Measurements from ENCODE around the gene NCOA5. TPM values are rescaled to one million over a fixed set of nuclear protein-coding genes. Genes with fewer than 3 reads are reported as not detected.

The NCOA5 gene
- total RNA-seq, 1 experiment from 2014 or later: 26.9 TPM

- peak; percentile 82 for DNase-seq
- peak; percentile 93 for TF ChIP-seq CTCF (conservative IDR thresholded peaks at IDR 0.05; ENCODE audit: low read depth, low read length)
- TF ChIP-seq EZH2 (IDR thresholded peaks at IDR 0.05; ENCODE audit: low read length, unreplicated experiment): no peak
- H3K36me3 ChIP-seq (ENCODE audit: low read depth, low read length): no peaks in the 10 kb centered on the region
- ChIA-PET POLR2A (ENCODE audit: unreplicated experiment) (interaction anchor here (0.6 kb wide), 1 partner anchor 79 kb away, joined by 3 read pairs; no protein-coding TSS in a partner anchor), CTCF (interaction anchor here (0.6 to 1.8 kb wide), 7 partner anchors 27 to 456 kb away, joined by 3 to 17 read pairs (median 4); no protein-coding TSS in a partner anchor)
- H2AFZ ChIP-seq (ENCODE audit: low read length): peak overlapping the region; percentile 88
- H3K9me2 ChIP-seq (replicated peaks; ENCODE audit: low read length): no peaks in the 10 kb centered on the region
- H3F3A ChIP-seq (ENCODE audit: low read length, unreplicated experiment): no peaks in the 10 kb centered on the region
- no peak overlapping the region for H3K9ac ChIP-seq (ENCODE audit: low read length)
- no peaks in the 10 kb centered on the region for H4K20me1 ChIP-seq (ENCODE audit: low read length)
- H3K4me3 ChIP-seq (ENCODE audit: low read length): peak overlapping the region; percentile 63
- no peaks in the 10 kb centered on the region for H3K9me3 ChIP-seq (ENCODE audit: low read length)
- BruUV-seq (replicated peaks): no TSS peak
- peaks cover 12% of the 10 kb centered on the region; the same call in 1 of the 2 replicates for H3K27me3 ChIP-seq (ENCODE audit: low read length)
- H3K27ac ChIP-seq (ENCODE audit: low read length): no peak overlapping the region
- H3K4me1 ChIP-seq (ENCODE audit: insufficient read depth, low read length): peaks cover 6% of the 10 kb centered on the region; the same call in 1 of the 2 replicates
- H3K79me2 ChIP-seq (ENCODE audit: low read length): no peaks in the 10 kb centered on the region
- intact Hi-C loops (cut with micrococcal nuclease): loop anchor here (1.0 to 2.0 kb wide), 2 partner anchors 27 to 73 kb away; no protein-coding TSS in a partner anchor
- H3K4me2 ChIP-seq (ENCODE audit: low read length): peak overlapping the region; percentile 90
- peak; percentile 95 for ATAC-seq
These were observed 75.8 kb downstream of the NCOA5 start for GRCh38 chr20:46013829-46014516.

- H3K4me2 ChIP-seq (ENCODE audit: low read length): peak overlapping the region; percentile 90
- no peak for ATAC-seq
- H3K9me2 ChIP-seq (replicated peaks; ENCODE audit: low read length): no peaks in the 10 kb centered on the region
These were observed 76.4 kb downstream of the NCOA5 start for GRCh38 chr20:46013322-46013828.

More at GRCh38 chr20:46013322-46013828, 76.4 kb downstream of the NCOA5 start:
- CTCF ChIA-PET: interaction anchor here (0.6 to 1.8 kb wide), 4 partner anchors 27 to 457 kb away, joined by 3 to 8 read pairs (median 5); no protein-coding TSS in a partner anchor
- intact Hi-C loops (cut with micrococcal nuclease): loop anchor here (1.0 kb wide), 1 partner anchor 26 kb away; no protein-coding TSS in a partner anchor
- no peaks in the 10 kb centered on the region for H3K9me3 ChIP-seq (ENCODE audit: low read length)
- H2AFZ ChIP-seq (ENCODE audit: low read length): peak overlapping the region; percentile 88
- peaks cover 6% of the 10 kb centered on the region; the same call in 1 of the 2 replicates for H3K4me1 ChIP-seq (ENCODE audit: insufficient read depth, low read length)
- peaks cover 12% of the 10 kb centered on the region; the same call in 1 of the 2 replicates for H3K27me3 ChIP-seq (ENCODE audit: low read length)
- BruUV-seq (replicated peaks): no TSS peak
- no peak overlapping the region for H3K27ac ChIP-seq (ENCODE audit: low read length)
- TF ChIP-seq EZH2phosphoT487 (IDR thresholded peaks at IDR 0.05; ENCODE audit: borderline replicate concordance, low read length) (no peak), CTCF (conservative IDR thresholded peaks at IDR 0.05; ENCODE audit: low read depth, low read length) (no peak), EZH2 (IDR thresholded peaks at IDR 0.05; ENCODE audit: low read length, unreplicated experiment) (no peak)
- no peaks in the 10 kb centered on the region for H3K36me3 ChIP-seq (ENCODE audit: low read depth, low read length)
- POLR2A ChIA-PET (ENCODE audit: unreplicated experiment): no interaction called here
- no peaks in the 10 kb centered on the region for H4K20me1 ChIP-seq (ENCODE audit: low read length)
- H3F3A ChIP-seq (ENCODE audit: low read length, unreplicated experiment): no peaks in the 10 kb centered on the region
- H3K79me2 ChIP-seq (ENCODE audit: low read length): no peaks in the 10 kb centered on the region
- DNase-seq: no peak
- H3K9ac ChIP-seq (ENCODE audit: low read length): no peak overlapping the region
- peak overlapping the region; percentile 63; the same call in 1 of the 2 replicates for H3K4me3 ChIP-seq (ENCODE audit: low read length)
